ENCODE measurements around the gene RASA4B.
"Not testable (repeated sequence)": the region's sequence is repeated elsewhere in the genome, so short reads cannot be mapped to it uniquely, and the experiment has no call there.

RASA4B gene

GRCh38 chr7:102517550-102518147 is at the start of gene RASA4B:
Gene RASA4B (minus strand): TSS chr7:102517777. CDS start chr7:102517710, 67 bp downstream.
- not testable (repeated sequence) for DNase-seq

GRCh38 chr7:102550808-102551422 is 33.3 kb upstream of the RASA4B start, which contains the start of gene SPDYE2:
Gene SPDYE2 (plus strand): TSS chr7:102551226. CDS start chr7:102553256, 2,030 bp downstream.
- DNase-seq: not testable (repeated sequence)

GRCh38 chr7:102546353-102546752 is 28.8 kb upstream of the RASA4B start:
- not testable (repeated sequence) for DNase-seq

- not testable (repeated sequence) for DNase-seq
Measured at GRCh38 chr7:102545288-102545687, 27.7 kb upstream of the RASA4B start.

- DNase-seq: not testable (repeated sequence)
Measured at GRCh38 chr7:102544372-102544771, 26.8 kb upstream of the RASA4B start.

- not testable (repeated sequence) for DNase-seq
Measured at GRCh38 chr7:102543596-102543995, 26.0 kb upstream of the RASA4B start, which contains the start of gene UPK3BL2. Gene UPK3BL2 (minus strand): TSS chr7:102543696. CDS start chr7:102543636, 60 bp downstream.

- DNase-seq: not testable (repeated sequence)
Measured at GRCh38 chr7:102542771-102543170, 25.2 kb upstream of the RASA4B start.

GRCh38 chr7:102542083-102542482 is 24.5 kb upstream of the RASA4B start:
- not testable (repeated sequence) for DNase-seq

- not testable (repeated sequence) for DNase-seq
Measured at GRCh38 chr7:102540604-102541003, 23.0 kb upstream of the RASA4B start.

GRCh38 chr7:102535062-102535615 is 17.6 kb upstream of the RASA4B start:
- not testable (repeated sequence) for DNase-seq

GRCh38 chr7:102532127-102532526 is 14.6 kb upstream of the RASA4B start:
- not testable (repeated sequence) for DNase-seq

GRCh38 chr7:102531583-102531982 is 14.0 kb upstream of the RASA4B start:
- DNase-seq: not testable (repeated sequence)

GRCh38 chr7:102527822-102528793 is 10.5 kb upstream of the RASA4B start:
- not testable (repeated sequence) for DNase-seq

- not testable (repeated sequence) for DNase-seq
Measured at GRCh38 chr7:102527182-102527581, 9.6 kb upstream of the RASA4B start.

- DNase-seq: not testable (repeated sequence)
Measured at GRCh38 chr7:102524803-102525202, 7.2 kb upstream of the RASA4B start.

GRCh38 chr7:102520797-102521196 is 3.2 kb upstream of the RASA4B start:
- not testable (repeated sequence) for DNase-seq

- not testable (repeated sequence) for DNase-seq
Measured at GRCh38 chr7:102516951-102517350, 626 bp downstream of the RASA4B start.

- not testable (repeated sequence) for DNase-seq
Measured at GRCh38 chr7:102515889-102516288, 1.7 kb downstream of the RASA4B start.

- not testable (repeated sequence) for DNase-seq
Measured at GRCh38 chr7:102514881-102515721, 2.5 kb downstream of the RASA4B start.

- DNase-seq: peak; percentile 57
Measured at GRCh38 chr7:102512642-102513221, 4.8 kb downstream of the RASA4B start.

GRCh38 chr7:102511860-102512522 is 5.6 kb downstream of the RASA4B start:
- DNase-seq: not testable (repeated sequence)
